Heart right ventricle (tissue), 16 donors: Measurements from ENCODE around the gene PDE1C. TPM values are rescaled to one million over a fixed set of nuclear protein-coding genes. Genes with fewer than 3 reads are reported as not detected.

ENCODE experiments used
- ATAC-seq, 8 donors: fragments of 200-7000 bp; cut with Tn5 transposase; one replicate each; pipeline ENCODE4 v1.9.1; 2020; ENCODE audit warnings: mild to moderate bottlenecking in 8 of 8, moderate library complexity in 8 of 8, moderate number of reproducible peaks in 1 of 8
- DNase-seq, 2 donors: peaks; one replicate each; pipeline ENCODE4 v3.0.0-alpha.2; 2020
- H3K27ac ChIP-seq, 10 donors: fragments of 200-600 bp; sonication (generic) in 2 of 10; one replicate each; pipeline versions ENCODE4 v1.5.0 to v1.8.0; 2020 to 2022; ENCODE audit warnings: mild to moderate bottlenecking in 3 of 10
- H3K27me3 ChIP-seq, 7 donors: fragments of 200-600 bp; one replicate each; pipeline ENCODE4 v1.8.0; 2021 to 2022; ENCODE audit warnings: mild to moderate bottlenecking in 2 of 7
- H3K36me3 ChIP-seq, 9 donors: fragments of 200-600 bp; sonication (generic) in 1 of 9; one replicate each; pipeline versions ENCODE4 v1.5.0 to v1.8.0; 2020 to 2022; ENCODE audit warnings: mild to moderate bottlenecking in 2 of 9
- H3K4me1 ChIP-seq, 9 donors: fragments of 200-600 bp; sonication (generic) in 1 of 9; one replicate each; pipeline versions ENCODE4 v1.5.0 to v1.8.0; 2020 to 2022; ENCODE audit warnings: mild to moderate bottlenecking in 4 of 9
- H3K4me3 ChIP-seq, 10 donors: fragments of 200-600 bp; sonication (generic) in 2 of 10; one replicate each; pipeline versions ENCODE4 v1.5.0 to v1.8.0; 2020 to 2022; ENCODE audit warnings: mild to moderate bottlenecking in 7 of 10, moderate library complexity in 2 of 10
- H3K9me3 ChIP-seq, 11 donors: fragments of 200-600 bp in 10 of 11; sonication (generic) in 2 of 11; one replicate each; pipeline versions ENCODE4 v1.5.0 to v1.8.0; 2013 to 2022; ENCODE audit warnings: mild to moderate bottlenecking in 2 of 11, control low read depth in 1 of 11, moderate library complexity in 1 of 11
- CTCF ChIP-seq, 9 donors: fragments of 200-600 bp; sonication (generic) in 2 of 9; IDR thresholded peaks; one replicate each; pipeline versions ENCODE4 v1.5.0 to v1.8.0; 2021 to 2022; ENCODE audit warnings: antibody characterized with exemption in 9 of 9, mild to moderate bottlenecking in 5 of 9, moderate library complexity in 1 of 9
- whole genome bisulfite sequencing, 2 donors: extraction: QIAGEN DNeasy Blood & Tissue Kit; methylation state at CpG; one replicate each; pipeline ENCODE4 v1.1.7; 2013; ENCODE audit warnings: inconsistent platforms in 1 of 2; 5-methylcytosine and 5-hydroxymethylcytosine counted together
- intact Hi-C, 10 donors: fragments of 100-400 bp; cut with DNase I; formaldehyde crosslinking; loops; one replicate each; pipeline versions ENCODE4 v1.11.1 to v1.14.2; 2022
- polyA plus RNA-seq, 2 donors: library from polyadenylated mRNA; stranded (reverse); fragments of 200-250 nt; gene quantifications; one replicate each; pipeline ENCODE4 v1.2.3, GENCODE V29; 2013
- total RNA-seq, 10 donors: library from RNA; stranded (reverse); fragmentation: NEBNext Ultra II Directional in 3 of 10; extraction: Animal tissue kit (Norgen Biotek cat#: 25700) in 3 of 10; gene quantifications; one replicate each; pipeline versions ENCODE4 v1.2.1 to v1.2.4, GENCODE V29; 2021 to 2023
- donor health status: Arrhythmogenic right ventricular cardiomyopathy.
- donor health status: ischemic (EF 13 %, LVEDD 7.1; RV severe dilation, severe dysfunction).
- donor health status: healthy with polysubstance abuse.
- donor health status: DM: no; HTN: yes; CAD: no.
- donor health status: DM: no; HTN: no; CAD: no.
- donor health status: ischemic (EF 25% LVEDD 6.9; RV normal size, moderate dysfunction).
- donor health status: ischemic (EF 25% LVEDD 5.7; RV mildly dilated, moderate dysfunction).
- donor health status: healthy.
- donor health status: DM: yes; HTN: yes; CAD: no.
- donor health status: Ischemic cardiomyopathy.
- donor health status: ischemic (EF 35%, LVEDD 5.7; RV mildly dilated, moderate dysfunction).
- donor health status: nonischemic (EF 11% LVEDD 7.7; RV severe dilation, severe dysfunction).
- donor health status: DM: yes; HTN: yes; CAD: no.
- donor health status: PGD.
- donor health status: ischemic (EF 29% LVEDD 5.4; RV normal size, mild dysfunction).
- donor health status: nonischemic (EF 23%, LVEDD 6.1; RV moderate dilation, normal function).

Gene PDE1C
- total and polyA plus RNA-seq, 12 donors: 11.7 to 315 (median 175) TPM

DNA sequence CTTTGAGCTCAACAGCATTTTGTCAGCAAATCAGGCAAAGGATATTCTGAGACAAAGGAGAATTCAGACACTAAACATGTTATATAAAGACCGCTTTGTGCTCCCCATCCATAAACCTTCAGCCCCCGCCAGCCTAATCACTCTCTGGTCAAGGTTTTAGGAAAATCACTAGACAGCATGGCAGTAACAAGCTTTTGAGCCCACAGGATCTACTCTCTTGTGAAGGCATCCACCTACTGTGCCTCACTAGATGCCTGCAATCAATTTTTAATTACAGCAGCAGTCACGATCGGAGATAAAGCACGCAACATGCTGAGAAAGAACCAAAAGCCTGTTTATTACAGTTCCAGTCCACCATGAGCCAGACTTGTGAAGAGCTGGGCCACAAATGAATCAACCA is 19.1 kb downstream of the PDE1C start:
- TF ChIP-seq CTCF (IDR thresholded peaks at IDR 0.05): no peak
- no peak overlapping the region for H3K27ac ChIP-seq
- peaks cover 0 to 77% (median 39%) of the 10 kb centered on the region in 9 donors for H3K4me1 ChIP-seq
- peaks cover 0 to 17% (median 0%) of the 10 kb centered on the region in 9 donors for H3K36me3 ChIP-seq
- no peaks in the 10 kb centered on the region for H3K9me3 ChIP-seq
- no peak for DNase-seq
- H3K27me3 ChIP-seq: no peaks in the 10 kb centered on the region
- H3K4me3 ChIP-seq: no peak overlapping the region
- no peak for ATAC-seq
- intact Hi-C loops: no loop called here
- WGBS, 2 donors: 79 to 82% methylated on average over 5 of the region's 5 CpGs

DNA sequence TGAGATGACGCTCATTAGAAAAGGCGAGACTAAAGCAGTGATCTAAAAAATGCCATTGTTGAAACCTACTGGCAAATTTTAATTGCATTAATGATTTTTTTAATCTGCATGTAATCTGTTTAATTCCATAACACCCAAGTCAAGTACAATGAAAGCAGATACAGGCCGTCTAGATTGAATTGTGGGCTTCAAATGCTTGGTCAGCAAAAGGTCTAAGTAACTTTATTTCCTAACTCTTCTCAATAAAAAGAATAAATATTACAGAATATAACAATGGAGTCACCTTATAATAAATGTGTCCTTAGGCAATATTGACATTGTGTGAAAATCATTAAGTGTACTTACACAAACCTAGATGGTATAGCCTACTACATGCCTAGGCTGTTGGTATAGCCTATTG is 20.6 kb downstream of the PDE1C start:
- intact Hi-C loops: loop anchor here in 1 of 10 donors (10.0 kb wide), 1 partner anchor 135 kb away; no protein-coding TSS in a partner anchor
- peak overlapping the region in 1 of 10 donors; percentile 4 for H3K27ac ChIP-seq
- H3K27me3 ChIP-seq: no peaks in the 10 kb centered on the region
- H3K36me3 ChIP-seq: peaks cover 0 to 17% (median 0%) of the 10 kb centered on the region in 9 donors
- DNase-seq (no peak), ATAC-seq (no peak)
- H3K4me1 ChIP-seq: peaks cover 0 to 77% (median 39%) of the 10 kb centered on the region in 9 donors
- no peak overlapping the region for H3K4me3 ChIP-seq
- TF ChIP-seq CTCF (IDR thresholded peaks at IDR 0.05): no peak
- 63 to 74% methylated on average over 3 of the region's 3 CpGs for WGBS, 2 donors
- no peaks in the 10 kb centered on the region for H3K9me3 ChIP-seq

GRCh38 chr7:32048970-32049491 is 21.2 kb downstream of the PDE1C start:
- Histone ChIP-seq H3K4me3 (no peak overlapping the region), H3K27me3 (no peaks in the 10 kb centered on the region), H3K27ac (peak overlapping the region in 2 of 10 donors; percentile 0 to 4), H3K4me1 (peaks cover 0 to 79% (median 39%) of the 10 kb centered on the region in 9 donors), H3K36me3 (peaks cover 0 to 17% (median 0%) of the 10 kb centered on the region in 9 donors), H3K9me3 (no peaks in the 10 kb centered on the region)
- intact Hi-C loops: loop anchor here in 1 of 10 donors (10.0 kb wide), 1 partner anchor 134 kb away; no protein-coding TSS in a partner anchor
- TF ChIP-seq CTCF (IDR thresholded peaks at IDR 0.05): no peak
- ATAC-seq (no peak), DNase-seq (no peak)
- WGBS, 2 donors: 10 to 12% methylated on average over 3 of the region's 3 CpGs

GRCh38 chr7:32047801-32048200 is 22.4 kb downstream of the PDE1C start:
- H3K4me1 ChIP-seq: peaks cover 0 to 81% (median 44%) of the 10 kb centered on the region in 9 donors
- peaks cover 0 to 17% (median 0%) of the 10 kb centered on the region in 9 donors for H3K36me3 ChIP-seq
- H3K27me3 ChIP-seq: no peaks in the 10 kb centered on the region
- H3K27ac ChIP-seq: no peak overlapping the region
- DNase-seq: no peak
- intact Hi-C loops: loop anchor here in 1 of 10 donors (10.0 kb wide), 1 partner anchor 133 kb away; no protein-coding TSS in a partner anchor
- TF ChIP-seq CTCF (IDR thresholded peaks at IDR 0.05): no peak
- H3K4me3 ChIP-seq: no peak overlapping the region
- no peaks in the 10 kb centered on the region for H3K9me3 ChIP-seq
- no peak for ATAC-seq
